ENCODE measurements around the gene TEX51.

The TEX51 gene

GRCh38 chr2:126909366-126909765, 10.7 kb downstream of the TEX51 start:
- Histone ChIP-seq H3K36me3 (ENCODE audit: insufficient read depth, low read length) (no peaks in the 10 kb centered on the region), H3K9ac (ENCODE audit: low read depth, low read length) (no peak overlapping the region), H3K4me1 (ENCODE audit: insufficient read depth, low read length) (no peaks in the 10 kb centered on the region), H3K9me3 (ENCODE audit: control insufficient read depth, insufficient read depth, low read length) (peaks cover 2% of the 10 kb centered on the region)

- Histone ChIP-seq H3K9ac (ENCODE audit: low read depth, low read length) (no peak overlapping the region), H3K4me1 (ENCODE audit: insufficient read depth, low read length) (no peaks in the 10 kb centered on the region), H3K36me3 (ENCODE audit: insufficient read depth, low read length) (no peaks in the 10 kb centered on the region), H3K9me3 (ENCODE audit: control insufficient read depth, insufficient read depth, low read length) (no peaks in the 10 kb centered on the region; the same call in 1 of the 2 replicates)
Observed at GRCh38 chr2:126909781-126910180, 11.1 kb downstream of the TEX51 start.

DNA sequence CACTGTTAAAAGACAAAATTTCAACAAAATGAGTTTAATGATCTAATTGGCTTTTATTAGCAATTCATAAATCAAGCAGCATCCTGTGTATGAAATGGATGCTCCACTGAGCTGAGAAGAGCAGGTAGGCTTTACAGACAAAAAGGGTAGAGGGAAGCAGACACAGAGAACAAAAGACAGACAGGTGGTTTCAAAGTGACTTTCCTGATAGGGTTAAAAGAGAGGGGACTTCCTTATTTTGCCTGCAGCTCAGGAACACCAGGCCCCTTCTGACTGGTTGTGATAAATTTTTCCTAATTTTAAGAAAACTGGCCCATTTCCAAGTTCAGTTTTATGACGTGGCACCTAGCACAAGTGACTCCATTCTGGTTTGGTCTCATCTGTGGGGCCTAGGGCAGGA, 11.9 kb downstream of the TEX51 start:
- Histone ChIP-seq H3K36me3 (ENCODE audit: insufficient read depth, low read length) (no peaks in the 10 kb centered on the region), H3K4me1 (ENCODE audit: insufficient read depth, low read length) (no peaks in the 10 kb centered on the region), H3K9me3 (ENCODE audit: control insufficient read depth, insufficient read depth, low read length) (no peaks in the 10 kb centered on the region; the same call in 1 of the 2 replicates), H3K9ac (ENCODE audit: low read depth, low read length) (no peak overlapping the region)

GRCh38 chr2:126911111-126911796, 12.6 kb downstream of the TEX51 start:
- Histone ChIP-seq H3K9me3 (ENCODE audit: control insufficient read depth, insufficient read depth, low read length) (no peaks in the 10 kb centered on the region; the same call in 1 of the 2 replicates), H3K9ac (ENCODE audit: low read depth, low read length) (no peak overlapping the region), H3K36me3 (ENCODE audit: insufficient read depth, low read length) (no peaks in the 10 kb centered on the region), H3K4me1 (ENCODE audit: insufficient read depth, low read length) (no peaks in the 10 kb centered on the region)

- Histone ChIP-seq H3K4me1 (ENCODE audit: insufficient read depth, low read length) (no peaks in the 10 kb centered on the region), H3K9me3 (ENCODE audit: control insufficient read depth, insufficient read depth, low read length) (no peaks in the 10 kb centered on the region; the same call in 1 of the 2 replicates), H3K36me3 (ENCODE audit: insufficient read depth, low read length) (no peaks in the 10 kb centered on the region), H3K9ac (ENCODE audit: low read depth, low read length) (no peak overlapping the region)
Observed at GRCh38 chr2:126912201-126912600, 13.5 kb downstream of the TEX51 start.

- H3K9ac ChIP-seq (ENCODE audit: low read depth, low read length), result no peak overlapping the region
- no peaks in the 10 kb centered on the region for H3K4me1 ChIP-seq (ENCODE audit: insufficient read depth, low read length)
Observed at GRCh38 chr2:126913329-126913728, 14.6 kb downstream of the TEX51 start.

DNA sequence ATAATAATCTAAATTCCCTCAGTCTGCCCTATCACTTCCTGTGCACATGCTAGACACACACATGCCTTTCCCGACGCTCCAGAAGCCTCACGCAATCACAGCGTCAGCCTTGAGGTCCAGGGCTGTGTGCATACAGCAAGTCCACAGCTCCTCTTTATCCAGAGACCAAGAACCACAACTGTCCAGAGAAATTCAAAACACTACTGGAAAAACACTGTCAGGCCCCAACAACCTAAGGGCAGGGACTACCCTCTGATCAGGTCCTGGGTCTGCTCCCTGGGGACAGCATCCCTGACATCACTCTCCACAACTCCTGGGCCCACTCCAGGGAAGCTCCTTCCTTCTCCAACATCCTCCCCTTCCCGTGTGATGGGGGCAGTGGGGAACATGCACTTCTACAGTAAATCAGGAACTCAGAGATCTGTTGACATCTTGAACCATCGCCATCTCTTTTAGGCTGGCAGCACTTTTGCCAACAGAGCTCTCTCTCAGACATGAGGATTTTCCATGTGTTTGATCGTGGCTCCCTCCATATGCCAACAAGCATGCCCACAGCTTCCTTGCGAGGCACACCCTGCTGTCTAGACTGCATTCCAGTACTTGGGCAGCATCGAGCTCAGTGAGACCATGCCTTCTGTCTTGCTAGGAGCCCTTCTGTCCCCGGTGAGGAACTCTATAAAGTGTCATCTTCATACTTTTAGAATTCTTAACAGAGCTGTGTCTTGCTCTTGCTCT, 15.4 kb downstream of the TEX51 start:
- H3K4me1 ChIP-seq (ENCODE audit: insufficient read depth, low read length), result no peaks in the 10 kb centered on the region
- no peaks in the 10 kb centered on the region for H3K36me3 ChIP-seq (ENCODE audit: insufficient read depth, low read length)
- no peak overlapping the region for H3K9ac ChIP-seq (ENCODE audit: low read depth, low read length)
- no peaks in the 10 kb centered on the region; the same call in 1 of the 2 replicates for H3K9me3 ChIP-seq (ENCODE audit: control insufficient read depth, insufficient read depth, low read length)

More at GRCh38 chr2:126913329-126913728, 14.6 kb downstream of the TEX51 start:
- H3K9me3 ChIP-seq (ENCODE audit: control insufficient read depth, insufficient read depth, low read length), result no peaks in the 10 kb centered on the region; the same call in 1 of the 2 replicates
- H3K36me3 ChIP-seq (ENCODE audit: insufficient read depth, low read length), result no peaks in the 10 kb centered on the region

- H3K4me1 ChIP-seq (ENCODE audit: insufficient read depth, low read length), result no peaks in the 10 kb centered on the region
- no peaks in the 10 kb centered on the region for H3K36me3 ChIP-seq (ENCODE audit: insufficient read depth, low read length)
- no peak overlapping the region for H3K9ac ChIP-seq (ENCODE audit: low read depth, low read length)
- H3K9me3 ChIP-seq (ENCODE audit: control insufficient read depth, insufficient read depth, low read length), result no peaks in the 10 kb centered on the region; the same call in 1 of the 2 replicates
Observed at GRCh38 chr2:126914811-126915500, 16.3 kb downstream of the TEX51 start.

DNA sequence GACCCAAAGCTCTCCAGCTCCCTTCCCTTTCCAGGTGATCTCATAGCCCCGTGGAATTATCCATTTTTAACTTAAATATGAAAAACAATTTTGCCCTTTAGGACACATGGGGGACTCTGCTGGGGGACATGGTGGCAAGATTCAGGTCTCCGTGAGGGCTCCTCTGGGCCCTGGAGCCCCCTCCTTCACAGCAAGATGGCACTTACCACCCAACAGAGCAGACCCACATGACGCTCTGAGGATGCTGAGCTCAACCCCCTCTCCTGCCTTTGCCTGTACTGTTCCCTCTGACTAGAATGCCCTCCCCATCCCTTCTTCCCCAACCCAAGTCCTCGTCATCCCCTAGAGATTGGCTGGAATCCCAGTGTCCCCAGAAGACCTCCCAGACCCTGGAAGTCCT, 17.2 kb downstream of the TEX51 start:
- Histone ChIP-seq H3K9ac (ENCODE audit: low read depth, low read length) (no peak overlapping the region), H3K4me1 (ENCODE audit: insufficient read depth, low read length) (no peaks in the 10 kb centered on the region), H3K36me3 (ENCODE audit: insufficient read depth, low read length) (no peaks in the 10 kb centered on the region), H3K9me3 (ENCODE audit: control insufficient read depth, insufficient read depth, low read length) (no peaks in the 10 kb centered on the region; the same call in 1 of the 2 replicates)

DNA sequence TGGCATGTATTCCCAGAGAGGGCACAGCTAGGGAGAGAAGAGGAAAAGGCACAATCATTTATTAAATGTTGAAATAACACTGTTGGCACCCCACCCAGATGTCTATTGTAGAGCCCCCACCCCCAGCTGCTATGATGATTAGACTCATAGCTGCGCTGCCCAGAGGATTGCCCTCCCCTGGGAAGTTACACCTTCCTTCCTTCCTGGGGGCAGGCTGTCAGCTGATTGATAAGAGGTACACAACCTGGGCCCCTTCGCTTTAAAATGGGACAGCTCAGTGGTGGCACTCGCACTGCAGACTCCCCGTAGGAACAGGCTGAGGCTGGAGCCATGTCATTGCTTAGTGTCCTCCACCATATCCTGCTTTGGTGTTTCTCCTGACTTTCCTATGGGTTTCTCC, 18.1 kb downstream of the TEX51 start:
- H3K4me1 ChIP-seq (ENCODE audit: insufficient read depth, low read length), result no peaks in the 10 kb centered on the region
- H3K36me3 ChIP-seq (ENCODE audit: insufficient read depth, low read length), result no peaks in the 10 kb centered on the region
- no peak overlapping the region for H3K9ac ChIP-seq (ENCODE audit: low read depth, low read length)
- no peaks in the 10 kb centered on the region; the same call in 1 of the 2 replicates for H3K9me3 ChIP-seq (ENCODE audit: control insufficient read depth, insufficient read depth, low read length)

- no peak overlapping the region for H3K9ac ChIP-seq (ENCODE audit: low read depth, low read length)
- H3K4me1 ChIP-seq (ENCODE audit: insufficient read depth, low read length), result no peaks in the 10 kb centered on the region
- no peaks in the 10 kb centered on the region for H3K36me3 ChIP-seq (ENCODE audit: insufficient read depth, low read length)
- no peaks in the 10 kb centered on the region; the same call in 1 of the 2 replicates for H3K9me3 ChIP-seq (ENCODE audit: control insufficient read depth, insufficient read depth, low read length)
Observed at GRCh38 chr2:126921066-126921465, 22.4 kb downstream of the TEX51 start.

DNA sequence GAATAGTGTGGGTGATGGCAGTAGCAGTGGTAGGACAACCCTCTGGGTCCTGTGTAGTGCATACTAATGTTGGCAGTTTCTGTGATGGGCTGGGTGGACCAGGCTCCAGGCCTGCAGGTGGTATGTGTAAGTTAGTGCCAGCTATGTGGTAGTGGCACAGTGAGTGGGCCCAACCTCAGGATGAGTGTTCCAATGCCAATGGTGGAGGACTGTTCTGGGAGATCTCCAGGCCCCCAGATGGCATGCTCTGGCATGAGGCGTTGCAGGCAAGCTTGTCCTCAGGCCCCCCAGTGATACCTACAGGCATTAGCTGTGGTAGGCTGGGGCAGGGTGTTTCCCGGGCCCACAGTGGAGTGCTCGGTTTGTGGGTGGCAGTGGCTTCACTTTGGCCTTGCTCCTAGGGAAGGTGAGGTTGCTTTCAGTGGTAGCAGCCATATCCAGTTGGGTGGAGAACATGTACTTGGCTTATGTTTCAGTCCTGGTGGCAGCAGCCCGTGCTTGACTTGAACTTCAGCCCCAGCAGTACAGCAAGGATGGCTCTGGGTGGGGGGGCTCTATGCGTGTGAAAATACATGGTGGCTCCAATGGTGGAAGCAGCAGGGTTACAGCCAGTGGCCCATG, 32.4 kb downstream of the TEX51 start:
- Histone ChIP-seq H3K4me1 (ENCODE audit: insufficient read depth, low read length) (no peaks in the 10 kb centered on the region), H3K36me3 (ENCODE audit: insufficient read depth, low read length) (no peaks in the 10 kb centered on the region), H3K9ac (ENCODE audit: low read depth, low read length) (no peak overlapping the region), H3K9me3 (ENCODE audit: control insufficient read depth, insufficient read depth, low read length) (peaks cover 5% of the 10 kb centered on the region)

DNA sequence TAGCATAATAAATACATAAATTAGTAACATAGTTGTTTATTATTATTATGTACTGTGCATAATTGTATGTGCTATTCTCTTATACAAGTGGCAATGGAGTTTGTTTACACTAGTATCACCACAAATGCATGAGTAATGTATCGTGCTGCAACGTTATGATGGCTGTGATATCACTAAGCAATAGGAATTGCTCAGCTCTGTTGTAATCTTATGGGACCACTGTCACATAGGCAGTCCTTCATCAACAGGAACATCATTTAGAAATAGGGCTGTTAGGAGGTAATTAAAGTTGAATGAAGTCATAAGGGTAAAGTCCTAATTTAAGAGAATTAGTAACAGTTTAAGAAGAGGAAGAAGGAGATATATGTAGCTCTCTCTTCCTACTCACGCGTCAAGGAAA, 33.8 kb downstream of the TEX51 start:
- H3K9ac ChIP-seq (ENCODE audit: low read depth, low read length), result no peak overlapping the region
- no peaks in the 10 kb centered on the region for H3K36me3 ChIP-seq (ENCODE audit: insufficient read depth, low read length)
- H3K4me1 ChIP-seq (ENCODE audit: insufficient read depth, low read length), result no peaks in the 10 kb centered on the region
- H3K9me3 ChIP-seq (ENCODE audit: control insufficient read depth, insufficient read depth, low read length), result no peaks in the 10 kb centered on the region; the same call in 1 of the 2 replicates

All from ES-I3 (cell line).